Measurements from ENCODE around the gene IL17RD. TPM values are rescaled to one million over a fixed set of nuclear protein-coding genes. Genes with fewer than 3 reads are reported as not detected.

The IL17RD gene
- total RNA-seq, 1 donor from 2014 or later, result 26.1 TPM

- Histone ChIP-seq H3K4me1 (peaks cover 19% of the 10 kb centered on the region), H3K36me3 (no peaks in the 10 kb centered on the region), H3K4me3 (no peak overlapping the region), H3K27ac (no peak overlapping the region), H3F3A (ENCODE audit: low read depth) (peaks cover 7% of the 10 kb centered on the region), H4K20me1 (ENCODE audit: low read depth) (no peaks in the 10 kb centered on the region), H3K9me3 (ENCODE audit: low read depth) (no peaks in the 10 kb centered on the region), H3K27me3 (no peaks in the 10 kb centered on the region), H2AFZ (replicated peaks) (no peak overlapping the region), H3K4me2 (no peak overlapping the region), H3K79me2 (ENCODE audit: low read depth) (no peaks in the 10 kb centered on the region), H3K9ac (no peak overlapping the region)
- DNase-seq (ENCODE audit: low spot score), result no peak
- peaks cover 63% of the 10 kb centered on the region for H3K4me1 Mint-ChIP-seq
- H3K4me3 Mint-ChIP-seq, result no peak overlapping the region
- no peaks in the 10 kb centered on the region for H3K36me3 Mint-ChIP-seq
- no peaks in the 10 kb centered on the region for H3K27me3 Mint-ChIP-seq (ENCODE audit: insufficient read depth, low read depth)
- TF ChIP-seq EZH2phosphoT487 (IDR thresholded peaks at IDR 0.05) (no peak), EZH2 (IDR thresholded peaks at IDR 0.05) (no peak)
- TF ChIP-seq, protein P1, sequence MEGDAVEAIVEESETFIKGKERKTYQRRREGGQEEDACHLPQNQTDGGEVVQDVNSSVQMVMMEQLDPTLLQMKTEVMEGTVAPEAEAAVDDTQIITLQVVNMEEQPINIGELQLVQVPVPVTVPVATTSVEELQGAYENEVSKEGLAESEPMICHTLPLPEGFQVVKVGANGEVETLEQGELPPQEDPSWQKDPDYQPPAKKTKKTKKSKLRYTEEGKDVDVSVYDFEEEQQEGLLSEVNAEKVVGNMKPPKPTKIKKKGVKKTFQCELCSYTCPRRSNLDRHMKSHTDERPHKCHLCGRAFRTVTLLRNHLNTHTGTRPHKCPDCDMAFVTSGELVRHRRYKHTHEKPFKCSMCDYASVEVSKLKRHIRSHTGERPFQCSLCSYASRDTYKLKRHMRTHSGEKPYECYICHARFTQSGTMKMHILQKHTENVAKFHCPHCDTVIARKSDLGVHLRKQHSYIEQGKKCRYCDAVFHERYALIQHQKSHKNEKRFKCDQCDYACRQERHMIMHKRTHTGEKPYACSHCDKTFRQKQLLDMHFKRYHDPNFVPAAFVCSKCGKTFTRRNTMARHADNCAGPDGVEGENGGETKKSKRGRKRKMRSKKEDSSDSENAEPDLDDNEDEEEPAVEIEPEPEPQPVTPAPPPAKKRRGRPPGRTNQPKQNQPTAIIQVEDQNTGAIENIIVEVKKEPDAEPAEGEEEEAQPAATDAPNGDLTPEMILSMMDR (IDR thresholded peaks at IDR 0.05), result no peak
- no peak overlapping the region for H3K27ac Mint-ChIP-seq
- no peaks in the 10 kb centered on the region for H3K9me3 Mint-ChIP-seq
These were observed 100.6 kb downstream of the IL17RD start for GRCh38 chr3:57064572-57064971.

DNA sequence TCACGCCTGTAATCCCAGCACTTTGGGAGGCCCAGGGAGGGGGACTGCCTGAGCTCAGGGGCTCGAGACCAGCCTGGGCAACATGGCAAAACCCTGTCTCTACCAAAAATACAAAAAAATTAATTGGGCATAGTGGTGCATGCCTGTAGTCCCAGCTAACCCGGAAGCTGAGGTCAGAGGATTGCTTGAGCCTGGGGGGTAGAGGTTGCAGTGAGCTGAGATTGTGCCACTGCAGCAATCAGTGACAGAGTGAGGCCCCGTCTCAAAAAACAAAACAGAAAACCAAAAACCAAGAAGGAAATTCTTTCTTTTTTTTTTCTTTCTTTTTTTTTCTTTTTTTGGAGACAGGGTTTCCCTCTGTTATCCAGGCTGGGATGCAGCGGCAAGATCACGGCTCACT, 101.2 kb downstream of the IL17RD start:
- no peaks in the 10 kb centered on the region for H3K27me3 Mint-ChIP-seq (ENCODE audit: insufficient read depth, low read depth)

GRCh38 chr3:57063032-57063431, 102.1 kb downstream of the IL17RD start:
- Mint-ChIP-seq H3K27ac (no peak overlapping the region), H3K4me1 (peaks cover 50% of the 10 kb centered on the region), H3K4me3 (no peak overlapping the region), H3K36me3 (no peaks in the 10 kb centered on the region), H3K9me3 (no peaks in the 10 kb centered on the region), H3K27me3 (ENCODE audit: insufficient read depth, low read depth) (no peaks in the 10 kb centered on the region)
- DNase-seq (ENCODE audit: low spot score), result no peak
- Histone ChIP-seq H3K9ac (no peak overlapping the region), H3K36me3 (no peaks in the 10 kb centered on the region), H3K4me3 (no peak overlapping the region), H3K27ac (no peak overlapping the region), H3F3A (ENCODE audit: low read depth) (peaks cover 7% of the 10 kb centered on the region), H4K20me1 (ENCODE audit: low read depth) (no peaks in the 10 kb centered on the region), H3K4me2 (no peak overlapping the region), H3K27me3 (no peaks in the 10 kb centered on the region), H3K9me3 (ENCODE audit: low read depth) (no peaks in the 10 kb centered on the region), H2AFZ (replicated peaks) (no peak overlapping the region), H3K4me1 (peaks cover 13% of the 10 kb centered on the region), H3K79me2 (ENCODE audit: low read depth) (no peaks in the 10 kb centered on the region)
- TF ChIP-seq EZH2phosphoT487 (IDR thresholded peaks at IDR 0.05) (no peak), EZH2 (IDR thresholded peaks at IDR 0.05) (no peak)
- TF ChIP-seq, protein P1 (IDR thresholded peaks at IDR 0.05), result no peak

More for the DNA sequence above, 101.2 kb downstream of the IL17RD start:
- Histone ChIP-seq H3K4me1 (peaks cover 19% of the 10 kb centered on the region), H3K4me3 (no peak overlapping the region), H3K36me3 (no peaks in the 10 kb centered on the region), H3K27me3 (no peaks in the 10 kb centered on the region), H3K79me2 (ENCODE audit: low read depth) (no peaks in the 10 kb centered on the region), H3K9me3 (ENCODE audit: low read depth) (no peaks in the 10 kb centered on the region), H3K27ac (no peak overlapping the region), H2AFZ (replicated peaks) (no peak overlapping the region), H3K9ac (no peak overlapping the region), H4K20me1 (ENCODE audit: low read depth) (no peaks in the 10 kb centered on the region), H3K4me2 (no peak overlapping the region), H3F3A (ENCODE audit: low read depth) (peaks cover 7% of the 10 kb centered on the region)
- TF ChIP-seq EZH2 (IDR thresholded peaks at IDR 0.05) (no peak), EZH2phosphoT487 (IDR thresholded peaks at IDR 0.05) (no peak)
- TF ChIP-seq, protein P1 (IDR thresholded peaks at IDR 0.05), result no peak
- Mint-ChIP-seq H3K9me3 (no peaks in the 10 kb centered on the region), H3K4me3 (no peak overlapping the region), H3K27ac (no peak overlapping the region), H3K36me3 (no peaks in the 10 kb centered on the region), H3K4me1 (peaks cover 59% of the 10 kb centered on the region)
- no peak for DNase-seq (ENCODE audit: low spot score)
